ENCODE data around the gene RNF19B.
"Not testable (repeated sequence)": the region's sequence is repeated elsewhere in the genome, so short reads cannot be mapped to it uniquely, and the experiment has no call there.

Gene RNF19B, protein sequence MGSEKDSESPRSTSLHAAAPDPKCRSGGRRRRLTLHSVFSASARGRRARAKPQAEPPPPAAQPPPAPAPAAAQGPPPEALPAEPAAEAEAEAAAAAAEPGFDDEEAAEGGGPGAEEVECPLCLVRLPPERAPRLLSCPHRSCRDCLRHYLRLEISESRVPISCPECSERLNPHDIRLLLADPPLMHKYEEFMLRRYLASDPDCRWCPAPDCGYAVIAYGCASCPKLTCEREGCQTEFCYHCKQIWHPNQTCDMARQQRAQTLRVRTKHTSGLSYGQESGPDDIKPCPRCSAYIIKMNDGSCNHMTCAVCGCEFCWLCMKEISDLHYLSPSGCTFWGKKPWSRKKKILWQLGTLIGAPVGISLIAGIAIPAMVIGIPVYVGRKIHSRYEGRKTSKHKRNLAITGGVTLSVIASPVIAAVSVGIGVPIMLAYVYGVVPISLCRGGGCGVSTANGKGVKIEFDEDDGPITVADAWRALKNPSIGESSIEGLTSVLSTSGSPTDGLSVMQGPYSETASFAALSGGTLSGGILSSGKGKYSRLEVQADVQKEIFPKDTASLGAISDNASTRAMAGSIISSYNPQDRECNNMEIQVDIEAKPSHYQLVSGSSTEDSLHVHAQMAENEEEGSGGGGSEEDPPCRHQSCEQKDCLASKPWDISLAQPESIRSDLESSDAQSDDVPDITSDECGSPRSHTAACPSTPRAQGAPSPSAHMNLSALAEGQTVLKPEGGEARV

DNA sequence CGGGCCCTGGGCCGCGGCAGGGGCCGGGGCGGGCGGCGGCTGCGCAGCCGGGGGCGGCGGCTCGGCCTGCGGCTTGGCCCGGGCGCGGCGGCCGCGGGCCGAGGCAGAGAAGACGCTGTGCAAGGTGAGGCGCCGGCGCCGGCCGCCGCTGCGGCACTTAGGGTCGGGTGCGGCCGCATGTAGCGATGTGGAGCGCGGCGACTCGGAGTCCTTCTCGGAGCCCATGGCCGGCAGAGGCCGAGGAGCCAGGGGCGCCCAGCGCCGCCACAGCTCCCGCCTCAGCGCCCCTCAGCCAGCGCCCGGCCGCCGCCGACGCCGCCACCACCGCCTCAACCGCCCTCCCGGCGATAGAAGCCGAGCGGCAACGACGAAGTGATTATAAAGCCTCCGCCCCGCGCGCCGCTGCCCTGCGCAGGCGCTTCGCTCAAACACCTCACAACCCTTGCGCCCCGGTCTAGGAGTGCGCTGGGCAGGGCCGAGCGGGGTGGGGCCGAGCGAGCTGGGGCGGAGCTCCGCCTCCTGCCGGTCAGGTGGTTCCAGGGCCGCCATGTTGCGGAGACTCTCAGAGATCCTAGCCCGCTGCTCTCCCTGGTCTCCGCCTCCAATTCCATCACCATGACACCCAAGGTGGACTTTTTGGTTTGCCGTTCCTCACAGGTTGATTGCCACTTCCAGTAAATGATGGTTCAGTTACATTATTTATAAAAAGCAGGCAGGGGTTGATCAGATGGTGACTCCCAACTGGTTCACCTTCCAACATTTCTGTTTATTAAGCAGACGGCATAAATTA lies at the start of gene RNF19B:
TSS of gene RNF19B (minus strand) at position 349 of the 790 bp plus-strand sequence. CDS start at position 225, 124 bp downstream.
- DNase-seq (ENCODE audit: low read depth), result peak; percentile 92

DNA sequence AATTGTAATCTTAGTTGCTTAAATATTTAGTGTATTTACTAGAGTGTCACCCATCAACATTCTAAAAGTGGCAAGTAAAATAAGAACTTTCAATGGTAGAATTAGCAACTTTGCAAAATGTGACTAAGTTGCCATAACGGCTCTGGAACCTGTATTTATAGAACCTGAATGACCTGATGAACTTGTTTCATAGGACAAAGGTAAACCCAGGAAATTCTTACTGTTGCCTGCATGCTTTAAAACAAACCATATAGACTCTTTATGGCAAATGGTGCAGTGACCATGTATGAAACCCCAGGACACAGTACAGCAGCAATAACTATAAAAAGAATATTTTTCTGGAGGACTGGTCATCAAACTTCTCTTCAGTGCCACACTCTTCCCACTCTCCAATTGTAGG lies 49.2 kb upstream of the RNF19B start:
- no peak for DNase-seq (ENCODE audit: low read depth)

DNA sequence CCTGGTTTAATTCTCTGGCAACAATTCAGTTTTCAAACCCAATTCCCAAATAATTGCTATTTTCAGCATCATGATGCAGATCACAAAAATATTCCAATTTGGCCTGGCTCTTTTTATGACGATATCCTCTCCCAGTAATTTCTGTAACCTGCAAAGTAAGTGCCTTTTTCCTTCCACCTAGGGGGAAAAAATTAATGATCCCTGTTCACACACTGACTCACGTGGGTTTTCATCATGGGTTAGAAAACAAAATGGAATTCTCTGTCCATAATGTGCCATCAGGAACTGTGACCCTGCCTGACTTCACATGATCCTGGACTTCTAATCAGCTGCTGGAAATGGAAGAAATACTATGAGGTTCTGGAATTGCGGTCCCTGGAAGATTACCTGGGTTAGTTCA lies 47.6 kb upstream of the RNF19B start:
- no peak for DNase-seq (ENCODE audit: low read depth)

DNA sequence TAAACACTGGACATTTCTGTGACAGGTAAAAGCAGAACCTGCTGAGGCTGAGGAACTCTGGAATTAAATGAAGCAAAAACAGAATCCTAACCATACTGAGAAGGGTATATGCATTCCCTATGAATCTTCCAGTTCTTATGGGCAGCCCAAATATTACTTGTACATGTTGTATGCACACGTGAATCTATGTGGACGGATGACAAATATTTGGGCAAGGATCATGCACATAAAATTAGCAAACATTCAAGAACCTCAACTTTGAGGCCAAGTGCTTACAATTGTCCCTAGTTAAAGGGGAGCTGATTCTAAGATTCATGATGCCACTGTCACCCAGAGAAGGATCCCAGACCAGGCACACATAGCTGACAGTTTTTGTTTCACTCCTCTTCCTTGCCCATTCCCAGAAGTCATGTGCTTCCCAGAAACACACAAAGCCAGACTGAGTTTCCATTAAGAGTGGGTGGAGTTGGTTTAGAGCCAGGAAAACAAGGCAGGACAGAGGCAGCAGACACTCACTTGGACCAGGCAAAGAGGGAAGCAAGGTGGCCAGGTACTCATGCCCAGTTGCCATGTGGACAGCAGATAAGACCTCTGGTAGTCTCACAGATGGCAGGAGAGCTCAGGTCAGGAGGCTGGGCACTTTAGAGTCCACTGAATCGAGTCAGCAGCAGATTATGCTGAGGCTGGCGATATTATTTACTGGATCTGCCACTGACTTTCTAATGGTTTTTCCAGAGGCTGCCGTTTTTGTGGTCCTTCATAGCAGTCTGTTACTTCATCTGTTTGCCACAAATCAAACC lies 46.5 kb upstream of the RNF19B start:
- no peak for DNase-seq (ENCODE audit: low read depth)

DNA sequence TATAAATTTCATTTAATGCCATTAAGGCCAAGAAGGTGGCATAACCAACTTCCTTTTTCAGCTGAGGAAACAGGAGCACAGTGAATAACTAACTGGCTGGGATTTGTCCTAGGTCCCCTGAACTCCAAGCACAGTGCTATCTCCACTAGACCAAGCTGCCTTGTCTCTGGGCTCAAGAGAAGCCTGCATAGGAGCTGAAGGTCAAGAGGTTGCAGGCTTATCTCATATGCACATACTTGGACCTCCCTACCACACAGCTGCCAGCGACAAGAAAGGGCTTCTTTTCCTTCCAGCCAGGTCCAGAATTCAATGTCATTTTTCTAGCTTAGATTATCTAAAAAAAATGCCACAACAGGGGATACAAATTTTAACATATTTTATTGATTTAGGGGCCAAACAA lies 45.0 kb upstream of the RNF19B start:
- DNase-seq (ENCODE audit: low read depth), result no peak

DNA sequence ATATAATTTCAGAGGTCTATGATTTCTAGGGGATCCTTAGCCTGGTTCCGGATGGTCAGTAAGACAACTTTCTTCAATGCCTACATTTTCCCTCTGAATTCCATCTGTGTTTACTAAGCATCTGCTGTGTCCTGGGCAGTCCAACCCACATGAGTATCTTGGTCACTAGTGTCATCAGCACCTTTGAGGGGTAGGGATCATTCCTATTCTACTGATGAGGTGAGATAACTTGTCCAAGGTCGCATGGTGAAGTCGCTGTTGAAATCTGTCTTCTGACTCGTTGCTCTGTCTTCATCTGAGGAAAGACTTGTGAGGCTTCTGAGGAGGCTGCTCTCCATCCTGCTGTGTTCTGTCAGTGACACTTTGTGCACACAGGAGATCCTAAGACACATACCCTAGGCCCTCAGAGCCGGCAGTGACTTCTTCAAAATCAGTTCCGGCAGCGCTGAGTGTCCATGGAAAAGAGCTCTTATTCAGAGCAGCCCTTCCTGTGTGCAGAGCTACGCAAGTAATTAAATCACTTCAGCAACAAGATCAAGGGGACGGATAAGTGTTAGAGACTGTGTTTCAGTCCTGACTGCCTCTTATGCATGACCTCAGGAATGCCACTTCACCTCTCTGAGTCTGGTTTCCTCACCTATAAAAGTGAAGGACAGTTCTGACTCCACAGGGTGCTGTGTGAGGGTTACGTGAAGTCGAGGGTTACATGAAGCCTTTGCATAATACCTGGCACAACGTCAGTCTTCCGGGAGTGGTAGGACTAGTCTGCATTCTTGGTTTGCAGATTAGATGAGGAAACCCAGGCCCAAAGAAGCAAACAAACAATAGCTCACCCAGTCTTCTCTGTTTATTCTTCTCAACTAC lies 43.7 kb upstream of the RNF19B start:
- no peak for DNase-seq (ENCODE audit: low read depth)

DNA sequence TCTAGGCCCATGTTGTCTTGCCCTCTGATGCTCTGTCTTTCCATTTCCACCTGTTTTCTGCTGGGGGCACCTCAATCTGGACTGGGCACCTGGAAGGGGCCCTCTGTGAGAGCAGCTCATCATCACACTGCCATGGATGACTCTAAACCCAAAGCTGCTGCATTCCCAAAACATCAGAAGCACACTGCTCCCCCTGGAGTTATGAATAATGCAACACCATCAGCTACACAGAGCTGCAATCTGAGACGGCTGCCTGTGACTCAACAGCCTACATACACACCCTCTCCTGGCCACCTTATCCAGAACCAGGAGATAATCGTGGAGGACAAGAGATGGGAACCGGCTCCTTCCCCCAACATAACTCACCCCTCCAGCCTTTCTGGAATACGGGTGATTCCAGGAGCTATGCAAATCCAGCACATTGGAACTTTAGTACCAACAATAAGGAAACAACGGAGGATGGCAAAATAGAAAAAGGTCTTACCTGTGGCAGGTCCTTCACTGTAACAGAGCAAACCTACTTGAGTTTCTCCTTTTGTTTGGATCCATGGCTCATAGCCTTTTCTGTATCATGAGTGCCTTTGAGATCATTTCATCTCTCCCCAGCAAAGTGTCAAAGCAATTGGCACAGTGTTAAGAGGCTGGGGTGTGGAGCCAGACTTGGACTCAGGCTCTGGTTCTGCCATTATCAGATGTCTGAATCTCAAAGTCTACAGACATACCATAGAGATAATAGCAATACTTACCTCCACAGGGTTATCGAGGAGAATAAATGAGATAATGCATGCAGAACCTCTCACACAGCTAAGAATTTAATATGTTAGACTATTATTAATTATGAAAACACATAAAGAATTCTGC lies 42.8 kb upstream of the RNF19B start:
- no peak for DNase-seq (ENCODE audit: low read depth)

DNA sequence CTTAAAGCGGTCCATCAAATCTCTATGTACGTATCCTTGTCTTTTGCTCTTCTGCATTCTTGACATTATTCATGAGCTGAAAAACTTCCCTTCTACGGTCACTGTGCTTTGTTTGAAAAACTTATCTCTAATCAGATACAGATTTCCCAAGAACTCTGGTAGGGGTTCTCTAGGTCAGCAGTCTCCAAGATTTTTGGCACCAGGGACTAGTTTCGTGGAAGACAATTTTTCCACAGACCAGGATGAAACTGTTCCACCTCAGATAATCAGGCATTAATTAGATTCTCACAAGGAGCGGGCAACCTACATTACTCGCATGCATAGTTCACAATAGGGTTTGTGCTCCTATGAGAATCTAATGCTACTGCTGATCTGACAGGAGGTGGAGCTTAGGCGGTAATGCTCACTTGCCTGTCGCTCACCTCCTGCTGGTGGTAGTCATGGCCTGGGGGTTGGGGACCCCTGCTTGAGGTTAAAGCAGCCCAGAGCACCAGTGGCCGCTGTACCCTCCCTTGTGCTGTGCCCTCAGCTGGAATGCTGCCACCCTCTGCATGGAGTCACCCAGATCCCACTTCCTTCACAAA lies 41.3 kb upstream of the RNF19B start:
- DNase-seq (ENCODE audit: low read depth), result no peak

DNA sequence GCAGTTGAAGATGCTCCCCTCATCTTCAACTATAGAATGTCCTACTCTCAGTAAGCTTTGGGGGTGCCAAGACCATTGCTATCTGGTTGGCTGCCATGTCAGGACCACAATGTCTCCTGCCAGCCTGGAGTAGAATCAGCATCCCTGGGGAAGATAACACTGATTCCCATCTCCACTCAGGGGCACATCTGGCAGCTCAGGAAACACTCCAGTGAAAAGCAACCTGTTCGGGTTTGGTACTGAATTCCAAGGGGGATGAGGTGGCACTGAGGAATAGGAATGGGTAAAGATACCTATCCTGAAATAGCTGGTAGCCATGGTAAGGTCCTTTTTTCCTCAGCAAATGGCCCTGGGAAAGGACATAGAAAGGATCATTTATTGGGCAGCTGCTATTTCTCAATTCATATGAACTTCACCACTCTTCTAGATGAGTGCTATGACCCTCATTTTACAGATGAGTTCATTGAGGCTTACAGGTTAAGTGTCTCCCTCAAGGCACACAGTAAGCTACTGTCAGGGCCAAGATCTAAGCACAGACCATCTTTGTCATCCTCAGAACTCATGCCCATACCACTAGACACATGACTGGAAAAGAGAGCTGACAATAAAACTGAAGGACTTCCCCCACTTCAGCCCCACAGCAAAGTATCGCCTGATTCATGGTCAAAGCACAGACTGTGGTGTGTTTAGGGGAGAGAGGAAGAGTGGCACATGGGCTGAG lies 40.7 kb upstream of the RNF19B start:
- no peak for DNase-seq (ENCODE audit: low read depth)

DNA sequence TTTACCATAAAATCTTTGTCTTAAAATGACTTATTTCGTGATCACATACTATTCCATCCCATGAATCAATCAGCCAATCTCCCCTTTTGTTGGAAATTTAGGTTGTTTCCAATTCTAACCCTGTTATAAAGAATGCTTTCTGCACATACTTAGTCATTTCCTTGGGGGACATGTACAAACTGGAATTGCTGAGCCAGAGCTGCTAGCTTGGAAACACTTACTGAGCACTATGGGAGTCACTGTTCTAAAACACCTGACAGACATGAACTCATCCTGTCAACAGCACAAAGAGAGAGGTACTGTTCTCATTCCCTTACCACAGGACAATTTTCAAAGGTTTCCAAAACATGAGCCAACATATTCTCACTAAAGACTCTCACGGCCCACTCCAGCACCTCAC lies 40.0 kb upstream of the RNF19B start:
- no peak for DNase-seq (ENCODE audit: low read depth)

DNA sequence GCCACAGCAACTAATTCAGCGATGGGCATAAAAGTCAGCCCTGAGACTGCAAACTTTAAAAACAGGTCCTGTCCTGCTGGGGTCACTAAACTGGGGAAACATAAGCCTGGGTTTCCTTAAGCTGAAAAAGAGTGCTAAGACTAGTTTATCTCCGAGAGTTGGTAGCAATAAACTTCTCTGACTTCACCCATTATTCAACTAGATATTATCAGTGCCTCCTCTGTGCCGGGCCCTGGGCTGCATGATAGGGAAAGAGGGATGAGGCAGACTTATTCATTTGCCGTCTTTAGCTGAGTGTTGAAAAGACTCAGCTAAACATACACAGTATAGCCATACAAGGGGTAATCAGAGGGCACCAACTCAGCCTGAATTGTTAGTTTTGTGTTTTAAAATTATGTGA lies 39.0 kb upstream of the RNF19B start:
- DNase-seq (ENCODE audit: low read depth), result no peak

DNA sequence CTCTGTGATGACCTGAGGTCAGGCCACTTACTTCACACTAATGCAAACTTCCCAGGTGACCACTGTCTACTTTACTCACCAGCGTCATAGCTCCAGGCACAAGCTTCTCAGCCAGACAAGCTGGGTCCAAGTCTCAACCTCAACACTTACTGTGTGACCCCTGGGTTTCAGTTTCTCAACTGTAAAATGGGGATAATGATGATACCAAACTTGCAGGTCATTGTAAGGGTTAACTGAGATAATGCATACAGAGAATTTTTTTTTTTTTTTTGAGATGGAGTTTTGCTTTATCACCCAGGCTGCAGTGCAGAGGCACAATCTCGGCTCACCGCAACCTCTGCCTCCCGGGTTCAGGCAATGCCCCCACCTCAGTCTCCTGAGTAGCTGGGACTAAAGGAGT lies 37.4 kb upstream of the RNF19B start:
- DNase-seq (ENCODE audit: low read depth), result no peak

DNA sequence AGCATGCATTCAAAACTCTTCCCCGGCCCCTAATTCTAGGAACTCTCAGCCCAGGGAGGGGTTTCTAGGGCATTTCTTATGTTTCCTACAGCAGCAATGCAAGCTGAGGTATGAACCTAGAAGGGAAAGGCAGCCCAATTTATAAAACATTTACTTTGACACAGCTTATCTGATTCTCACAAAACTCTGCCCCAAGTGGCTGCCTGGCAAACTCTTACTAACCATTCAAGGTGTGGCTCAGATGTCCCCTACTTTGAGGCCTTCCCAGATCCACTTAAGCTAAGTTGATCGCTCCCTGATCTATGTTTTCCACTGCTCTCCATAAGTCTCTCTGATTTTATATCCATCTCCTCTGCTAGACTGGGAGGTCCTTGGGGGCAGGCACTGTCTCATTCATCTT lies 36.7 kb upstream of the RNF19B start:
- DNase-seq (ENCODE audit: low read depth), result no peak

DNA sequence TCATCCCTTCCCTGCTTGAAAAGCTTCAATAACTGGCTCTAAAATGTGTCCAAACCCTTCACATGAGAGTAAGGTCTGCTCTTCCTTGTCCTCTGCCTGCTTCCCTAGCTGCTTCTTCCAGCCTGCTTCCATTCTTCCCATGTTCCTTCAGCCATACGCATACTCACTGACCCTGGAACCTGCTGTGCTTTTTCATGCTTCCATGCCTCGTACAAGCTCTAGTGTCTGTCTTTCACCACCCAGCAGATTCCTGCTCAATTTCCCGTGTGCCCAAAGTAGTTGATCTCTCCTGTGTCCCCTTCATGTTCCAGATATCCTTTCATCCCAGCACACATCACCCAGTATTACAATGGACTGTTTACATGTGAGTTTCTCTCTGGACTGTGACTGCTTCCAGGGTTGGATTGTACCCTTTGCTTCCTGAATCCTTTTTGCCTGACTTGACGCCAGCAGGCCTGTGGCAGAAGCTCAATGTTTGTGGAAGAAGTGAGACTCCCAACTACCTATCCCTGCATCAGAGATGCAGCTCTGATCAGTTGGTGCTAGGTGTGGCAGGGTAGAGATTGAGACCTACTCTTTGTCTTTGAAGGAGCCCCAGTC lies 35.9 kb upstream of the RNF19B start:
- no peak for DNase-seq (ENCODE audit: low read depth)

DNA sequence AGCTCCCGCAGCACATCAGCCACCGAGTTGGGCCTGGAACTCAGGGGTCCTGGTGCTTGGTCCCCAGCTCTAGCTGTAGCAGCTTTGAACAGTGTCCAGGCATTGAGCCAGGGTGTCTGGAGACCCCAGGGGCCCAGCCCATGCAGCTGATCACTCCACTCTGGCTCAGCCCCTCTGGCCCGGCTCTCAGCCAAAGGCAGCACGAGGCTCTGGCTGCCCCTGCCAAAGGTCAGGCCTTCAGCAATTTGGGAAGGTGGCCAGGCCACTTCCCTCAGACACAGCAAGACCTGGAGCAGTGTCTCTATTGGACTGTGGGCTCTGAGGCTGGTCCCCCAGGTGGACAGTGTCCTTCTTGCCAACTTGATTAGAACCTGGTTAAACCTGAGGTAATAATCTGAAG lies 34.4 kb upstream of the RNF19B start:
- no peak for DNase-seq (ENCODE audit: low read depth)

DNA sequence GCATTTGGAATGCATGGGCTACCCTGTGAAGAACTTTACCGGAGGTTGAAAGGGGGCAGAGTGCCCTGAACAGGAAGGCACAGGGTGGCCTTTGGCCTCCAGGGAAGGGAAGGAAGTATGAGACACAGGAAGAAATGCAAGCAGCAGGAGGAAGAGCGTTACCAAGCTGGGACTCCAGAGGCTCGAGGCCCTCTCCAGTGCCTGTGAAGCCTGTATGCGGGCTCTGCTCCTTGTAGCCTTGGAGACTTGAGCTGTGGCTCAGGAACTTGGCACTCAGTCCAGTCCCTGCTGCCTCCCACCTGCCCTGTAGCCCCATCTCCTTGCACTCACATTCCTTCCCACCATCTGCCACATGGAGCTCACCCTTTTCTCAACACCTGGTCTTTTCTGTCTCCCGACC lies 33.5 kb upstream of the RNF19B start:
- no peak for DNase-seq (ENCODE audit: low read depth)

DNA sequence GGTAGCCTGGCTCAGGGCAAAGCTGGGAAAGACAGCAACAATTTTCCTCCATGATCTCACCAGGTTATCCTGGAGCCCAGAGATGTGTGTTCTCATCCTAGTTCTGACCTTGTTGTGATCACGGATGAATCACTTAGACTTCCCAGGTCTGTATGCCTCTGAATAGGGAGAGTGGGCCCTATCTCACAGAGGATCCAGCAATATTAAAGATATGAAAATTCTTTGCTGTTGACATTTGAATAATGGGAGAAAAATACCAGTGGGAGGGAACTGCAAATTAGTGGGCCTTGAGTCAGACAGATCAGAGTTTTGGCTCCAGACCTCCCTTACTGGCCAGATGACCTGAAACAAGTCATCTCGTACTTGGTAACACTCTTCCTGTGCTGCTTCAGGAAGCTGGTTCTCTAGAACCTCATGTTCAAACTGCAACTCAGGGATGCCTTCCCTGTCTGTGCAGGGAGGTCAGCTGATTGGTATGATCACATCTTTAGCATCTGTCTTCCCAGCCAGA lies 32.8 kb upstream of the RNF19B start:
- no peak for DNase-seq (ENCODE audit: low read depth)

DNA sequence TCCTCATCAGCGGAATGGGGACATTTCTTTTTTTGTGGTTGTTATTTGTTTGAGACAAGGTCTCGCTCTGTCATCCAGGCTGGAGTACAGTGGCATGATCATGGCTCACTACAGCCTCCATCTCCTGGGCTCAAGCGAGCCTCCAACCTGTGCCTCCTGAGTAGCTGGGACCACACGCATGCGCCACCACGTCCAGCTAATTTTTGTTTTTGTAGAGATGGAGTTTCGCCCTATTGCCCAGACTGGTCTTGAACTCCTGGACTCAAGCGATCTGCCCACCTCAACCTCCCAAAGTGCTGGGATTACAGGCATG lies 28.7 kb upstream of the RNF19B start:
- DNase-seq (ENCODE audit: low read depth), result not testable (repeated sequence)
